SU-DHL-6 (cell line): Measurements from ENCODE around the gene RARA.

ENCODE experiments used
- H2AFZ ChIP-seq: fragments of 200-600 bp; sonication (generic); 2 replicates; pipeline ENCODE4 v1.6.1; 2014; ENCODE audit warnings: low read depth, mild to moderate bottlenecking, moderate library complexity, mixed read lengths, antibody characterized with exemption, low read length; ENCODE audit not compliant: severe bottlenecking
- H3F3A ChIP-seq: fragments of 200-600 bp; shearing (Covaris generic); 2 replicates; pipeline ENCODE4 v1.6.0; 2016; ENCODE audit warnings: antibody characterized with exemption, mild to moderate bottlenecking; ENCODE audit not compliant: insufficient read depth
- H3K27ac ChIP-seq: fragments of 200-600 bp; sonication (generic); 2 replicates; pipeline ENCODE4 v1.5.1; 2016; ENCODE audit warnings: low read depth, mild to moderate bottlenecking, low read length, moderate library complexity, mixed read lengths
- H3K27me3 ChIP-seq: fragments of 200-600 bp; sonication (generic), shearing (Covaris generic); 2 replicates; pipeline ENCODE4 v1.6.0; 2014; ENCODE audit warnings: mild to moderate bottlenecking, low read length
- H3K36me3 ChIP-seq: fragments of 200-600 bp; sonication (generic); 2 replicates; pipeline ENCODE4 v1.6.1; 2014; ENCODE audit warnings: mild to moderate bottlenecking, low read length, mixed read lengths
- H3K4me2 ChIP-seq: fragments of 300-600, 200-600 bp; shearing (Covaris generic), sonication (generic); 2 replicates; pipeline ENCODE4 v1.6.0; 2014; ENCODE audit warnings: low read length, low read depth, mild to moderate bottlenecking; ENCODE audit not compliant: poor library complexity, severe bottlenecking
- H3K4me3 ChIP-seq: fragments of 200-600 bp; sonication (generic); 2 replicates; pipeline ENCODE4 v1.5.1; 2014; ENCODE audit warnings: antibody characterized with exemption, low read length, mild to moderate bottlenecking, mixed read lengths; ENCODE audit not compliant: insufficient read depth, poor library complexity, severe bottlenecking
- H3K79me2 ChIP-seq: fragments of 200-600 bp; sonication (generic); 2 replicates; pipeline ENCODE4 v1.6.1; 2014; ENCODE audit warnings: mild to moderate bottlenecking, low read length, moderate library complexity; ENCODE audit not compliant: insufficient read depth
- H3K9ac ChIP-seq: fragments of 200-600 bp; sonication (generic); 2 replicates; pipeline ENCODE4 v1.7.0; 2014; ENCODE audit warnings: mild to moderate bottlenecking, low read length
- H3K9me2 ChIP-seq: fragments of 200-600 bp; sonication (generic); replicated peaks from 2 replicates; pipeline ENCODE4 v1.6.1; 2014; ENCODE audit warnings: low read length; ENCODE audit not compliant: insufficient read depth
- H3K9me3 ChIP-seq: fragments of 200-600 bp; sonication (generic); 2 replicates; pipeline ENCODE4 v1.6.1; 2014; ENCODE audit warnings: low read length, mixed read lengths; ENCODE audit not compliant: insufficient read depth
- H4K20me1 ChIP-seq: fragments of 200-600 bp; sonication (generic); 2 replicates; pipeline ENCODE4 v1.6.1; 2014; ENCODE audit warnings: low read depth, mild to moderate bottlenecking, antibody characterized with exemption, low read length, moderate library complexity, mixed read lengths
- CTCF ChIP-seq: fragments of 200-600 bp; sonication (generic); IDR thresholded peaks from one replicate; pipeline ENCODE4 v1.5.1; 2017; ENCODE audit warnings: antibody characterized with exemption, mild to moderate bottlenecking, low read length, moderate library complexity; ENCODE audit not compliant: insufficient read depth, poor library complexity, severe bottlenecking
- EZH2phosphoT487 ChIP-seq: fragments of 200-600 bp; sonication (generic), shearing (Covaris generic); conservative IDR thresholded peaks from 2 replicates; pipeline ENCODE4 v1.6.1; 2018; ENCODE audit warnings: mild to moderate bottlenecking, antibody characterized with exemption, low read length, moderate library complexity, mixed read lengths

RARA gene

DNA sequence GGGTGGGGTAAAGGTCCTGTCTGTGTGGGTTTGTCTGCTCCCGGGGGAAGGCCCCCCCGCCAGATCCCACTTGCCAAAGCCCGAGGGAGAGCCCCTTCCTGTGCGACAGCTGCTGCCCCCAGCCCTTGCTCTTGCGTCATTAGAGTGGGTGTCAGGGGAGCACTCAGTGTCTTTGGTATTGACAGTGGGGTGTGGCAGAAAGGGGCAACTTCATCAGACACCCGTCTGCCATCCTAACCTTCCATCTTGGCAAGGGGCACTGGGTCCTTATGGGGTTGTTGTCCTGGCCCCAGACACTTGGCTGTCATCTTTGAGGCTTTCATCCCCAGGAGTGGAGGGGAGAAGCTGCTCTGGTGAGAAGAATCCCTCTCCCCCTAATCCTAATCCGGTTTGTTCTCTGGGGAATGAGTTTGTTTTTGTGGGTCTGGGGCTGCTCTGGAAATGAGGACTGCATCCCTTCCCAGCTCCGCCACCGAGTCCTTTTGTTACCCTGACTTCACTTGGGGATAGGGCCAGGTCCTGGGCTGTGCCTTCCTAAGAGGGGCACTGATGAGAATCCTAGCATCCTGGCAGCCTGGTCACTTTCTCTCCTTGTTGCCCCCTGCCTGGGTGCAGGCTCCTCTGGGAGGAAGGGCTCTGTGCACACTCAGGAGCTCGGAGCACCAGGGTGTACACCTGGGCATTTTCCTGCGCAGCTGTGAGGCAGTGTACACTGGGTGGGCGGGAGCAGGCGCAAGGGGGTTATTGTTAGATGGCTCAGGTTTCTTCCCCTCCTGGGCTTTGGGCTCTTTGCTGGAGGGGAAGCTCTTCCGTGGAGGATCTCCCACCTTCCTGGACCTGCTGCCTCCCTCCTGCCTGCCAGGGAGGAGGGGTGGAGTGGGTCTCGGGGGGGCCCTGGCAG, 34.5 kb downstream of the RARA start:
- Histone ChIP-seq H3K27ac (no peak overlapping the region), H3K79me2 (no peaks in the 10 kb centered on the region), H3K9ac (no peak overlapping the region), H4K20me1 (peaks cover 4% of the 10 kb centered on the region), H3K4me3 (no peak overlapping the region), H3K36me3 (no peaks in the 10 kb centered on the region; the same call in 1 of the 2 replicates), H3F3A (peaks cover 9% of the 10 kb centered on the region), H3K4me2 (no peak overlapping the region), H3K27me3 (no peaks in the 10 kb centered on the region), H3K9me2 (no peaks in the 10 kb centered on the region), H3K9me3 (no peaks in the 10 kb centered on the region), H2AFZ (no peak overlapping the region)
- TF ChIP-seq EZH2phosphoT487 (no peak), CTCF (no peak)

- Histone ChIP-seq H3K4me3 (no peak overlapping the region), H3K9ac (no peak overlapping the region), H3K36me3 (no peaks in the 10 kb centered on the region; the same call in 1 of the 2 replicates), H3K79me2 (no peaks in the 10 kb centered on the region), H2AFZ (no peak overlapping the region), H3K27ac (no peak overlapping the region), H3K27me3 (no peaks in the 10 kb centered on the region), H4K20me1 (peaks cover 4% of the 10 kb centered on the region), H3K4me2 (no peak overlapping the region), H3F3A (peaks cover 9% of the 10 kb centered on the region), H3K9me3 (no peaks in the 10 kb centered on the region), H3K9me2 (no peaks in the 10 kb centered on the region)
- TF ChIP-seq EZH2phosphoT487 = no peak
- no peak for TF ChIP-seq CTCF
Observed at GRCh38 chr17:40344421-40345160, 35.6 kb downstream of the RARA start.

DNA sequence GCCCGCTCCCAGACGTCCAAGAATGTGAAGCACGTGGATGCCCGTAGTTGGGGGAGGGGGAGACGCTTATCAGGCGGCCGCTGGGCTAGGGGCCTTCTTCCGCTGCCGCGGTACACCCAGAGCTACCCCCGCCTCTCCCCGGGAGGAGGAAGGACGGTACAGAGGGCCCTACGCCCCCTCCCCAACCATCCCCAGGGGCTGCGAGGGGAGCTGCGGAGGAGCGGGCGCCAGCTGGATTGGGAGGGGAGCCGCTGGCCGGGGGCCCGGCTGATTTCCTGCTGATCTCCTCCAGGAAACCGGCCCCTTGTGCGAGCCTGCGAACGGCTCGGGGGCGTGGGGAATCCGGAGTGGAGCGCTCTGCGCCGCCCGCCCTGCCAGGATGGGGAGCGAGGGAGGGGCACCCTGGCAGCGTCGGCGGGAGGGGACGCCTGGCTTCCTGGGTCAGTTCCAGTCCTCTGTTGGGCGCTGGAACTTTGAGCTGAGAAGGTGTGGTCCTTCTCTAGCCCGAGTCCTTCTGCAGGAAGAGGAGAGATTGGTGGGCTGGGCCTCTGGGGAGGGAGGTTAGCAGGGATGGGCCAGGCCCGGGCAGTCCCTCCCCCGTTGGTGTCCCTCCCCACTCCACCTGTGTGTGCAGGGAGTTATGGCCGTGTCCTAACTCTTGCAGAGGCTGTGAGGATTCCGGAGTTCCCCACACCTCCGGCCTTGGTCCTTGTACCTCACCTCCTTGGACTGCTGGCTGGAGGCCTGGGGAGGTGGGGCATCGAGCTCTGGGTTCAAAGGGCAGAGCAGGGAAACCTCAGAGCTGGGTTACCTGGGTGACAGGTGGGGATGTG, 36.4 kb downstream of the RARA start:
- no peak overlapping the region for H3K4me2 ChIP-seq
- H3K27me3 ChIP-seq = no peaks in the 10 kb centered on the region
- H3F3A ChIP-seq = peaks cover 6% of the 10 kb centered on the region
- H3K9me3 ChIP-seq = no peaks in the 10 kb centered on the region
- no peak overlapping the region for H3K27ac ChIP-seq
- H3K79me2 ChIP-seq = no peaks in the 10 kb centered on the region
- H3K9ac ChIP-seq = no peak overlapping the region
- no peaks in the 10 kb centered on the region; the same call in 1 of the 2 replicates for H3K36me3 ChIP-seq
- H2AFZ ChIP-seq = no peak overlapping the region
- no peak overlapping the region for H3K4me3 ChIP-seq
- TF ChIP-seq CTCF = no peak
- no peak for TF ChIP-seq EZH2phosphoT487
- no peaks in the 10 kb centered on the region for H3K9me2 ChIP-seq
- peaks cover 2% of the 10 kb centered on the region for H4K20me1 ChIP-seq
